Naive thymus-derived CD8-positive, alpha-beta T cell (primary cell): ENCODE results near the gene TMEM200B. TPM values are rescaled to one million over a fixed set of nuclear protein-coding genes. Genes with fewer than 3 reads are reported as not detected.
"Not testable (repeated sequence)": the region's sequence is repeated elsewhere in the genome, so short reads cannot be mapped to it uniquely, and the experiment has no call there.

Experiments used
- ATAC-seq, 2 donors: fragments of 150-1000 bp; cut with Tn5 transposase in 1 of 2; sonication (Bioruptor Pico), chemical (Tn5 transposase) in 1 of 2; 1 replicate in 1 of 2; 2 replicates in 1 of 2; pipeline ENCODE4 v1.10.0; 2021; ENCODE audit warnings: mild to moderate bottlenecking in 2 of 2, moderate library complexity in 2 of 2
- POLR2A ChIA-PET: fragments of 350-600 bp; sonication (Branson Sonifier 250); formaldehyde crosslinking; loops from one replicate; lab custom pipeline; 2021; ENCODE audit warnings: antibody characterized with exemption; lab: Charles Lee
- DNase-seq, 10 donors: peaks; one replicate each; pipeline versions ENCODE4 v3.0.0 to v3.0.0-alpha.2; 2020 to 2022
- H3K27ac Mint-ChIP-seq, 10 donors: one replicate each; pipeline ENCODE4 v1.8.0; 2020 to 2022; ENCODE audit warnings: mild to moderate bottlenecking in 10 of 10, mixed read lengths in 10 of 10, moderate library complexity in 4 of 10, inconsistent platforms in 1 of 10
- H3K27me3 Mint-ChIP-seq, 5 donors: one replicate each; pipeline ENCODE4 v1.8.0; 2021 to 2022; ENCODE audit warnings: mixed read lengths in 5 of 5
- H3K36me3 Mint-ChIP-seq, 3 donors: one replicate each; pipeline ENCODE4 v1.8.0; 2020 to 2022; ENCODE audit warnings: mixed read lengths in 3 of 3, mild to moderate bottlenecking in 2 of 3, inconsistent platforms in 1 of 3
- H3K4me1 Mint-ChIP-seq, 4 donors: one replicate each; pipeline ENCODE4 v1.8.0; 2021 to 2022; ENCODE audit warnings: mixed read lengths in 4 of 4
- H3K4me3 Mint-ChIP-seq, 10 donors: one replicate each; pipeline ENCODE4 v1.8.0; 2020 to 2022; ENCODE audit warnings: mild to moderate bottlenecking in 10 of 10, mixed read lengths in 10 of 10, moderate library complexity in 6 of 10, inconsistent platforms in 1 of 10
- H3K9me3 Mint-ChIP-seq, 9 donors: one replicate each; pipeline ENCODE4 v1.8.0; 2020 to 2022; ENCODE audit warnings: mixed read lengths in 9 of 9, mild to moderate bottlenecking in 3 of 9, inconsistent platforms in 1 of 9, moderate library complexity in 1 of 9
- polyA plus RNA-seq, 3 donors: library from polyadenylated mRNA; unstranded; fragments of 300-500 nt; fragmentation: Illumina TruSeq; gene quantifications; one replicate each; pipeline ENCODE4 v1.2.3, GENCODE V29; 2021
- total RNA-seq, 8 experiments: library from RNA in 2 of 8; stranded (reverse) in 2 of 8; gene quantifications; one replicate each; pipeline ENCODE4 v1.2.3 and lab custom pipeline; 2021 to 2026

TMEM200B gene
- total and polyA plus RNA-seq, 5 experiments from 2014 or later, result 0.08 TPM; not detected in 4

GRCh38 chr1:29121936-29122681 is 1.6 kb downstream of the TMEM200B start:
- H3K4me3 Mint-ChIP-seq, result peak overlapping the region in 7 of 10 donors; percentile 32 to 77 (median 53)
- peak in 4 of 10 donors; percentile 9 to 25 (median 14) for DNase-seq
- peaks cover 0 to 31% (median 9%) of the 10 kb centered on the region in 3 donors for H3K36me3 Mint-ChIP-seq
- H3K27me3 Mint-ChIP-seq, result peaks cover 8 to 28% (median 12%) of the 10 kb centered on the region in 5 donors
- POLR2A ChIA-PET, result interaction anchor here (0.6 to 1.4 kb wide), 4 partner anchors 13 to 237 kb away, joined by 3 to 4 read pairs (median 3); no protein-coding TSS in a partner anchor
- no peaks in the 10 kb centered on the region for H3K9me3 Mint-ChIP-seq
- ATAC-seq, result no peak
- peak overlapping the region in 1 of 10 donors; percentile 67 for H3K27ac Mint-ChIP-seq
- peaks cover 11 to 19% (median 13%) of the 10 kb centered on the region in 4 donors for H3K4me1 Mint-ChIP-seq

- Mint-ChIP-seq H3K4me1 (peaks cover 11 to 19% (median 13%) of the 10 kb centered on the region in 4 donors), H3K27me3 (peaks cover 8 to 27% (median 12%) of the 10 kb centered on the region in 5 donors), H3K27ac (no peak overlapping the region), H3K4me3 (peak overlapping the region in 3 of 10 donors; percentile 36 to 77 (median 45)), H3K36me3 (peaks cover 0 to 37% (median 10%) of the 10 kb centered on the region in 3 donors), H3K9me3 (no peaks in the 10 kb centered on the region)
- DNase-seq (peak in 3 of 10 donors; percentile 7 to 22 (median 10)), ATAC-seq (peak; percentile 14 to 19)
- POLR2A ChIA-PET, result interaction anchor here (0.9 to 1.4 kb wide), 4 partner anchors 14 to 237 kb away, joined by 3 to 5 read pairs (median 4); partner anchors contain the start of gene SRSF4
Observed at GRCh38 chr1:29121516-29121935, 2.2 kb downstream of the TMEM200B start.

- ATAC-seq (peak; percentile 69 to 83), DNase-seq (peak; percentile 42 to 74 (median 60))
- Mint-ChIP-seq H3K27me3 (peaks cover 7 to 23% (median 10%) of the 10 kb centered on the region in 5 donors), H3K27ac (peak overlapping the region in 2 of 10 donors; percentile 19 to 49), H3K36me3 (peaks cover 0 to 42% (median 15%) of the 10 kb centered on the region in 3 donors), H3K9me3 (no peaks in the 10 kb centered on the region), H3K4me1 (peaks cover 10 to 18% (median 13%) of the 10 kb centered on the region in 4 donors), H3K4me3 (peak overlapping the region in 7 of 10 donors; percentile 7 to 68 (median 36))
- POLR2A ChIA-PET, result interaction anchor here (0.9 to 1.4 kb wide), 3 partner anchors 14 to 61 kb away, joined by 3 to 5 read pairs (median 3); partner anchors contain the start of gene SRSF4
Observed at GRCh38 chr1:29120947-29121485, 2.7 kb downstream of the TMEM200B start.

- Mint-ChIP-seq H3K4me3 (peak overlapping the region in 7 of 10 donors; percentile 7 to 74 (median 19)), H3K4me1 (peaks cover 3 to 12% (median 8%) of the 10 kb centered on the region in 4 donors), H3K9me3 (no peaks in the 10 kb centered on the region), H3K27ac (peak overlapping the region in 1 of 10 donors; percentile 19), H3K27me3 (peaks cover under 1 to 17% (median 4%) of the 10 kb centered on the region in 5 donors), H3K36me3 (peaks cover 0 to 43% (median 19%) of the 10 kb centered on the region in 3 donors)
- POLR2A ChIA-PET, result interaction anchor here (1.4 kb wide), 2 partner anchors 37 to 62 kb away, joined by 3 to 5 read pairs; partner anchors contain the start of gene SRSF4
- ATAC-seq, result no peak
- DNase-seq, result peak in 1 of 10 donors; percentile 11
Observed at GRCh38 chr1:29120367-29120766, 3.3 kb downstream of the TMEM200B start.

- POLR2A ChIA-PET, result no interaction called here
- ATAC-seq (no peak), DNase-seq (no peak)
- Mint-ChIP-seq H3K27ac (peak overlapping the region in 1 of 10 donors; percentile 88), H3K4me1 (peaks cover 2 to 8% (median 6%) of the 10 kb centered on the region in 4 donors), H3K4me3 (no peak overlapping the region), H3K36me3 (peaks cover 0 to 50% (median 19%) of the 10 kb centered on the region in 3 donors), H3K9me3 (no peaks in the 10 kb centered on the region), H3K27me3 (peaks cover 0 to 11% (median 0%) of the 10 kb centered on the region in 5 donors)
Observed at GRCh38 chr1:29119121-29119929, 4.4 kb downstream of the TMEM200B start.

GRCh38 chr1:29117381-29117780 is 6.3 kb downstream of the TMEM200B start:
- POLR2A ChIA-PET, result no interaction called here
- H3K9me3 Mint-ChIP-seq, result no peaks in the 10 kb centered on the region
- H3K36me3 Mint-ChIP-seq, result peaks cover under 1 to 70% (median 26%) of the 10 kb centered on the region in 3 donors
- H3K4me3 Mint-ChIP-seq, result no peak overlapping the region
- DNase-seq, result no peak
- peaks cover 0 to 2% (median 0%) of the 10 kb centered on the region in 4 donors for H3K4me1 Mint-ChIP-seq
- no peak for ATAC-seq
- H3K27ac Mint-ChIP-seq, result peak overlapping the region in 2 of 10 donors; percentile 41 to 72
- H3K27me3 Mint-ChIP-seq, result peaks cover 0 to 1% (median 0%) of the 10 kb centered on the region in 5 donors

- DNase-seq (no peak), ATAC-seq (no peak)
- POLR2A ChIA-PET, result no interaction called here
- Mint-ChIP-seq H3K27me3 (no peaks in the 10 kb centered on the region), H3K4me3 (no peak overlapping the region), H3K9me3 (no peaks in the 10 kb centered on the region), H3K27ac (no peak overlapping the region), H3K4me1 (peaks cover 0 to 2% (median 0%) of the 10 kb centered on the region in 4 donors), H3K36me3 (peaks cover 6 to 93% (median 36%) of the 10 kb centered on the region in 3 donors)
Observed at GRCh38 chr1:29114654-29115053, 9.0 kb downstream of the TMEM200B start.

GRCh38 chr1:29113413-29114117 is 10.1 kb downstream of the TMEM200B start:
- POLR2A ChIA-PET, result no interaction called here
- ATAC-seq (no peak), DNase-seq (no peak)
- no peak overlapping the region for H3K4me3 Mint-ChIP-seq
- H3K27me3 Mint-ChIP-seq, result no peaks in the 10 kb centered on the region
- H3K9me3 Mint-ChIP-seq, result no peaks in the 10 kb centered on the region
- H3K36me3 Mint-ChIP-seq, result peaks cover 6 to 96% (median 38%) of the 10 kb centered on the region in 3 donors
- peak overlapping the region in 3 of 10 donors; percentile 6 to 47 (median 7) for H3K27ac Mint-ChIP-seq
- peaks cover 0 to 2% (median 0%) of the 10 kb centered on the region in 4 donors for H3K4me1 Mint-ChIP-seq

GRCh38 chr1:29112705-29113412 is 10.8 kb downstream of the TMEM200B start:
- ATAC-seq, result no peak
- H3K4me3 Mint-ChIP-seq, result no peak overlapping the region
- peaks cover 0 to 2% (median 0%) of the 10 kb centered on the region in 4 donors for H3K4me1 Mint-ChIP-seq
- DNase-seq, result no peak
- no peaks in the 10 kb centered on the region for H3K9me3 Mint-ChIP-seq
- H3K27me3 Mint-ChIP-seq, result no peaks in the 10 kb centered on the region
- H3K36me3 Mint-ChIP-seq, result peaks cover 6 to 92% (median 39%) of the 10 kb centered on the region in 3 donors
- peak overlapping the region in 1 of 10 donors; percentile 68 for H3K27ac Mint-ChIP-seq
- POLR2A ChIA-PET, result no interaction called here

- ATAC-seq, H3K9me3 Mint-ChIP-seq, DNase-seq, H3K27ac Mint-ChIP-seq, H3K27me3 Mint-ChIP-seq, H3K4me3 Mint-ChIP-seq, H3K4me1 Mint-ChIP-seq: not testable (repeated sequence)
- peaks cover 6 to 76% (median 20%) of the 10 kb centered on the region in 3 donors for H3K36me3 Mint-ChIP-seq
- POLR2A ChIA-PET, result interaction anchor here (1.2 kb wide), 1 partner anchor 12 kb away, joined by 3 read pairs; no protein-coding TSS in a partner anchor
Observed at GRCh38 chr1:29108041-29108440, 15.7 kb downstream of the TMEM200B start.

- ATAC-seq (no peak), DNase-seq (no peak)
- peaks cover 0 to 72% (median 13%) of the 10 kb centered on the region in 3 donors for H3K36me3 Mint-ChIP-seq
- no peaks in the 10 kb centered on the region for H3K9me3 Mint-ChIP-seq
- POLR2A ChIA-PET, result interaction anchor here (0.5 kb wide), 1 partner anchor 561 kb away, joined by 3 read pairs; no protein-coding TSS in a partner anchor
- peak overlapping the region in 1 of 10 donors; percentile 1 for H3K4me3 Mint-ChIP-seq
- no peak overlapping the region for H3K27ac Mint-ChIP-seq
- H3K27me3 Mint-ChIP-seq, result no peaks in the 10 kb centered on the region
- no peaks in the 10 kb centered on the region for H3K4me1 Mint-ChIP-seq
Observed at GRCh38 chr1:29105822-29106221, 17.9 kb downstream of the TMEM200B start.
